IPS-15b (cell line): ENCODE data around the gene CROCC.

Experiments
- H3K27me3 ChIP-seq: one replicate; pipeline ENCODE4 v1.6.1; 2013; ENCODE audit warnings: low read length; ENCODE audit not compliant: control insufficient read depth, insufficient read depth
- H3K36me3 ChIP-seq: one replicate; pipeline ENCODE4 v1.6.1; 2013; ENCODE audit warnings: low read length; ENCODE audit not compliant: control insufficient read depth, insufficient read depth
- H3K4me1 ChIP-seq: one replicate; pipeline ENCODE4 v1.6.1; 2013; ENCODE audit warnings: mild to moderate bottlenecking, low read length; ENCODE audit not compliant: control insufficient read depth, insufficient read depth
- H3K4me3 ChIP-seq: one replicate; pipeline ENCODE4 v1.5.1; 2013; ENCODE audit warnings: low read depth, low read length
- H3K9ac ChIP-seq: one replicate; pipeline ENCODE4 v1.6.1; 2013; ENCODE audit warnings: low read depth, mild to moderate bottlenecking, low read length
- H3K9me3 ChIP-seq: one replicate; pipeline ENCODE4 v1.6.1; 2013; ENCODE audit warnings: mild to moderate bottlenecking, low read length; ENCODE audit not compliant: control insufficient read depth, insufficient read depth

The CROCC gene

GRCh38 chr1:17016317-17016661 is 94.6 kb downstream of the CROCC start:
- Histone ChIP-seq H3K9me3 (no peaks in the 10 kb centered on the region), H3K4me1 (peaks cover 31% of the 10 kb centered on the region), H3K9ac (no peak overlapping the region)

GRCh38 chr1:17017435-17017834 is 95.7 kb downstream of the CROCC start:
- Histone ChIP-seq H3K9me3 (no peaks in the 10 kb centered on the region), H3K4me3 (no peak overlapping the region), H3K9ac (no peak overlapping the region), H3K36me3 (peaks cover 29% of the 10 kb centered on the region), H3K4me1 (peaks cover 28% of the 10 kb centered on the region), H3K27me3 (no peaks in the 10 kb centered on the region)

More at GRCh38 chr1:17016317-17016661, 94.6 kb downstream of the CROCC start:
- Histone ChIP-seq H3K27me3 (no peaks in the 10 kb centered on the region), H3K36me3 (peaks cover 18% of the 10 kb centered on the region), H3K4me3 (no peak overlapping the region)

GRCh38 chr1:17018849-17019248 is 97.1 kb downstream of the CROCC start:
- H3K36me3 ChIP-seq = peaks cover 41% of the 10 kb centered on the region
- H3K9me3 ChIP-seq = no peaks in the 10 kb centered on the region

GRCh38 chr1:17020502-17020901 is 98.8 kb downstream of the CROCC start:
- no peaks in the 10 kb centered on the region for H3K27me3 ChIP-seq
- H3K36me3 ChIP-seq = peaks cover 43% of the 10 kb centered on the region
- H3K9ac ChIP-seq = no peak overlapping the region
- H3K4me1 ChIP-seq = peaks cover 9% of the 10 kb centered on the region
- H3K4me3 ChIP-seq = no peak overlapping the region
- H3K9me3 ChIP-seq = no peaks in the 10 kb centered on the region

More at GRCh38 chr1:17018849-17019248, 97.1 kb downstream of the CROCC start:
- Histone ChIP-seq H3K9ac (no peak overlapping the region), H3K27me3 (no peaks in the 10 kb centered on the region), H3K4me1 (peaks cover 17% of the 10 kb centered on the region), H3K4me3 (no peak overlapping the region)

- Histone ChIP-seq H3K9me3 (no peaks in the 10 kb centered on the region), H3K9ac (no peak overlapping the region), H3K27me3 (no peaks in the 10 kb centered on the region), H3K36me3 (peaks cover 43% of the 10 kb centered on the region), H3K4me1 (no peaks in the 10 kb centered on the region), H3K4me3 (no peak overlapping the region)
These were observed 100.2 kb downstream of the CROCC start for GRCh38 chr1:17021896-17022295.
